Measurements from ENCODE around the gene EGLN1.

GRCh38 chr1:231357187-231357772 is 64.8 kb downstream of the EGLN1 start:
- TF ChIP-seq CTCF (IDR thresholded peaks at IDR 0.05; ENCODE audit: borderline replicate concordance, extremely low read depth, low read length, poor library complexity, severe bottlenecking) (no peak), EZH2 (IDR thresholded peaks at IDR 0.05; ENCODE audit: borderline replicate concordance, low read depth, low read length, severe bottlenecking) (no peak)

Data from DND-41 (cell line).